Right atrium auricular region (tissue), 2 donors: Measurements from ENCODE around the gene CMTR1. TPM values are rescaled to one million over a fixed set of nuclear protein-coding genes. Genes with fewer than 3 reads are reported as not detected.
"Not testable (repeated sequence)": the region's sequence is repeated elsewhere in the genome, so short reads cannot be mapped to it uniquely, and the experiment has no call there.

ENCODE experiments used
- DNase-seq: peaks from one replicate; pipeline ENCODE4 v3.0.0-alpha.2; 2019; ENCODE audit warnings: low spot score
- H3K27ac ChIP-seq, 2 donors: fragments of 200-600 bp; sonication (generic); 1 replicate in 1 of 2; 2 replicates in 1 of 2; pipeline ENCODE4 v1.5.1; 2016 to 2019
- H3K27me3 ChIP-seq, 2 donors: fragments of 200-600 bp; sonication (generic); one replicate each; pipeline versions ENCODE4 v1.5.1 to v1.6.0; 2017 to 2019
- H3K36me3 ChIP-seq: fragments of 200-600 bp; sonication (generic); one replicate; pipeline ENCODE4 v1.5.1; 2016
- H3K4me1 ChIP-seq, 2 donors: fragments of 200-600 bp; sonication (generic); one replicate each; pipeline versions ENCODE4 v1.5.1 to v1.6.0; 2017 to 2019
- H3K4me3 ChIP-seq, 2 donors: fragments of 200-600 bp; sonication (generic); 1 replicate in 1 of 2; 2 replicates in 1 of 2; pipeline ENCODE4 v1.5.1; 2017 to 2019; ENCODE audit warnings: mild to moderate bottlenecking in 1 of 2, moderate library complexity in 1 of 2
- H3K9me3 ChIP-seq, 2 donors: fragments of 200-600 bp; sonication (generic); one replicate each; pipeline ENCODE4 v1.5.1; 2019
- total RNA-seq, 2 donors: library from RNA; depleted of rRNA; stranded (reverse); fragments of >200 nt; gene quantifications; one replicate each; pipeline ENCODE4 v1.1.0, GENCODE V29; 2016
- TF ChIP-seq, protein P1 (sequence below), 2 donors: fragments of 200-600 bp; sonication (generic); IDR thresholded peaks; one replicate each; pipeline ENCODE4 v1.5.1; 2019; ENCODE audit warnings: antibody characterized with exemption in 2 of 2

The CMTR1 gene
- total RNA-seq, 2 donors from 2014 or later, result 20.4 to 21.1 TPM

DNA sequence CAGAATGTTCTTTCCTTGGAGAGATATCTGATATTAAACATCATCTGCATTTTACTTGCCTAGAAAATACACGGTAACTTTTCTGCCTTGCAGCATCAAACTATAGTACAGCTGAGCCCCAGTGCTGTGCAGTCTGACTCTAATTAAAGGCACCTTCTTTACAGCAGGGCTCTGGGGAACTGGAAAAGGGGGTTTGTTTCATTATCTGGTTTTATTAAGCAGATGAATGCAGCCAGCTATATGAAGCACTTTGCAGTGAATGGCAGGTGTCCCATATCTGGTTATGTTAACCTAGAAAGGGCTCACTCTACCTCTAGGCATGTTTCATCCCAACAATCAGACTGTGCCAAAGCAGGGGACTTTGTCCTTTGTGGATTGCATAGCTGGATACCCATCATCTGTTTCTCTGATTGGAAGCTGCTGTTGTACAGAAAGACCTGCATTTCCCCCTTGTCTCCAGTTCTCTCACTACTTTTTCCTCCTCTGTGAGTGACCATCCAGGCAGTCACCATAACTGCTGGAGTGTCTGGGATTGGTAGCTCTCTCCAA lies 39.6 kb upstream of the CMTR1 start:
- Histone ChIP-seq H3K4me1 (no peaks in the 10 kb centered on the region), H3K9me3 (no peaks in the 10 kb centered on the region), H3K27ac (no peak overlapping the region), H3K4me3 (no peak overlapping the region), H3K36me3 (peaks cover 25% of the 10 kb centered on the region), H3K27me3 (no peaks in the 10 kb centered on the region)
- TF ChIP-seq, protein P1, sequence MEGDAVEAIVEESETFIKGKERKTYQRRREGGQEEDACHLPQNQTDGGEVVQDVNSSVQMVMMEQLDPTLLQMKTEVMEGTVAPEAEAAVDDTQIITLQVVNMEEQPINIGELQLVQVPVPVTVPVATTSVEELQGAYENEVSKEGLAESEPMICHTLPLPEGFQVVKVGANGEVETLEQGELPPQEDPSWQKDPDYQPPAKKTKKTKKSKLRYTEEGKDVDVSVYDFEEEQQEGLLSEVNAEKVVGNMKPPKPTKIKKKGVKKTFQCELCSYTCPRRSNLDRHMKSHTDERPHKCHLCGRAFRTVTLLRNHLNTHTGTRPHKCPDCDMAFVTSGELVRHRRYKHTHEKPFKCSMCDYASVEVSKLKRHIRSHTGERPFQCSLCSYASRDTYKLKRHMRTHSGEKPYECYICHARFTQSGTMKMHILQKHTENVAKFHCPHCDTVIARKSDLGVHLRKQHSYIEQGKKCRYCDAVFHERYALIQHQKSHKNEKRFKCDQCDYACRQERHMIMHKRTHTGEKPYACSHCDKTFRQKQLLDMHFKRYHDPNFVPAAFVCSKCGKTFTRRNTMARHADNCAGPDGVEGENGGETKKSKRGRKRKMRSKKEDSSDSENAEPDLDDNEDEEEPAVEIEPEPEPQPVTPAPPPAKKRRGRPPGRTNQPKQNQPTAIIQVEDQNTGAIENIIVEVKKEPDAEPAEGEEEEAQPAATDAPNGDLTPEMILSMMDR (IDR thresholded peaks at IDR 0.05), result no peak
- DNase-seq, result no peak

- H3K4me1 ChIP-seq, result no peaks in the 10 kb centered on the region
- TF ChIP-seq, protein P1 (IDR thresholded peaks at IDR 0.05), result no peak
- no peak overlapping the region for H3K4me3 ChIP-seq
- no peak overlapping the region for H3K27ac ChIP-seq
- H3K9me3 ChIP-seq, result no peaks in the 10 kb centered on the region
- H3K36me3 ChIP-seq, result peaks cover 8% of the 10 kb centered on the region
- no peak for DNase-seq
- no peaks in the 10 kb centered on the region for H3K27me3 ChIP-seq
Measured at GRCh38 chr6:37396571-37397180, 36.3 kb upstream of the CMTR1 start.

DNA sequence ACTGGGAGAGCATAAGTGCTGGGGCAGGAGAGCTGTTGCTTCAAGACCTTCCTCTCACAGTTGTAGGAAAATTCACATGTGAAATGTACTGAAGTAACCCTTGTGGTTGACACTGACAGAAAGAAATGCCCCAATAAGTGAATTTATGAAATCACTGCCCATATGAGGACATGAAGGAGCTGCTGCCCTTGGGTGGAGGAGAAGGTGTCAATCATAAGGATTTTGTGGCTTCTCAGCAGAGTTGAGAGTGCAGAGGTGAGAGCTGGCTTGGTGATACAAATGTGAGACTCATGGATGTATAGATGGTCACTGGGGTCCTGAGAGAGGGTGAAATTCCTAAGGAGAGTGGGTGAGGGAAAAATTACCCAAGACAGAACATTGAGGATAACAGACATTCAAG lies 33.9 kb upstream of the CMTR1 start:
- Histone ChIP-seq H3K4me1 (no peaks in the 10 kb centered on the region), H3K4me3 (no peak overlapping the region), H3K27me3 (no peaks in the 10 kb centered on the region), H3K9me3 (no peaks in the 10 kb centered on the region), H3K36me3 (no peaks in the 10 kb centered on the region), H3K27ac (no peak overlapping the region)
- TF ChIP-seq, protein P1 (IDR thresholded peaks at IDR 0.05), result no peak
- no peak for DNase-seq

DNA sequence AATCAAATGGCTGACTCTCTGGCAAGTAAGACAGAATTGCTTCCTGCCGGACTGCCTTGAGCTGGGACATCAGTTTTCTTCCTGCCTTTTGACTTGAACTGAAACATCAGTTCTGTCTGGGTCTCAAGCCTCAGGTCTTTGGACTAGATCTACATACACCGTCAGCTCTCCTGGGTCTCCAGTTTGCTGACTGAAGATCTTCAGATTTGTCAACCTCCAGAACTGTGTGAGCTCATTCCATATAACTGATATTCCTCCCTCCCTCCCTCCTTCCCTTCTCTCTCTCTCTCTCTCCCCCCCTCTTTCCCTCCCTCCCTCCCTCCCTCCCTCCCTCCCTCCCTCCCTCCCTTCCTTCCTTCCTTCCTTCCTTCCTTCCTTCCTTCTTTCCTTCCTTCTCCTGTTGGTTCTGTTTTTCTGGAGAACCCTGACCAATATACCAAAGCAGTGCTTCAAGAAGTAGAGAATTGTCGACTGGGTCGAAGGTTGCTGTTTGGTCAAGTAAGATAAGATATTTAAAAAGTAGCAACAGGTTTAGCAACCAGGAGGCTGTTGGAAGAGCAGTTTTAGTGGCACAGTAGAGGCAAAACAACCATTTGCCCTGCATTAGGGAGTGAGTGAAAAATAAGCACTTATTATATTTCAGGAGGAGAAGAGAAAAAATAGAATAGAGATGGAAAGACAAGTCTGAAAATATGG lies 33.1 kb upstream of the CMTR1 start:
- no peaks in the 10 kb centered on the region for H3K27me3 ChIP-seq
- H3K9me3 ChIP-seq, result no peaks in the 10 kb centered on the region
- H3K36me3 ChIP-seq, result no peaks in the 10 kb centered on the region
- TF ChIP-seq, protein P1 (IDR thresholded peaks at IDR 0.05), result no peak
- no peaks in the 10 kb centered on the region for H3K4me1 ChIP-seq
- no peak overlapping the region for H3K27ac ChIP-seq
- DNase-seq, result no peak
- no peak overlapping the region for H3K4me3 ChIP-seq

- H3K27ac ChIP-seq, H3K36me3 ChIP-seq, H3K27me3 ChIP-seq, DNase-seq, H3K9me3 ChIP-seq, H3K4me3 ChIP-seq, H3K4me1 ChIP-seq: not testable (repeated sequence)
Measured at GRCh38 chr6:37401658-37402057, 31.4 kb upstream of the CMTR1 start.

GRCh38 chr6:37406726-37407341 lies 26.2 kb upstream of the CMTR1 start:
- Histone ChIP-seq H3K4me3 (no peak overlapping the region), H3K9me3 (no peaks in the 10 kb centered on the region), H3K36me3 (no peaks in the 10 kb centered on the region), H3K27ac (no peak overlapping the region), H3K27me3 (no peaks in the 10 kb centered on the region), H3K4me1 (no peaks in the 10 kb centered on the region)
- DNase-seq, result no peak
- TF ChIP-seq, protein P1 (IDR thresholded peaks at IDR 0.05), result no peak
